SU-DHL-6 (cell line): ENCODE measurements around the gene PARVA.

ENCODE experiments used
- H2AFZ ChIP-seq: fragments of 200-600 bp; sonication (generic); 2 replicates; pipeline ENCODE4 v1.6.1; 2014; ENCODE audit warnings: low read depth, mild to moderate bottlenecking, moderate library complexity, mixed read lengths, antibody characterized with exemption, low read length; ENCODE audit not compliant: severe bottlenecking
- H3F3A ChIP-seq: fragments of 200-600 bp; shearing (Covaris generic); 2 replicates; pipeline ENCODE4 v1.6.0; 2016; ENCODE audit warnings: antibody characterized with exemption, mild to moderate bottlenecking; ENCODE audit not compliant: insufficient read depth
- H3K27ac ChIP-seq: fragments of 200-600 bp; sonication (generic); 2 replicates; pipeline ENCODE4 v1.5.1; 2016; ENCODE audit warnings: low read depth, mild to moderate bottlenecking, low read length, moderate library complexity, mixed read lengths
- H3K27me3 ChIP-seq: fragments of 200-600 bp; sonication (generic), shearing (Covaris generic); 2 replicates; pipeline ENCODE4 v1.6.0; 2014; ENCODE audit warnings: mild to moderate bottlenecking, low read length
- H3K36me3 ChIP-seq: fragments of 200-600 bp; sonication (generic); 2 replicates; pipeline ENCODE4 v1.6.1; 2014; ENCODE audit warnings: mild to moderate bottlenecking, low read length, mixed read lengths
- H3K4me2 ChIP-seq: fragments of 300-600, 200-600 bp; shearing (Covaris generic), sonication (generic); 2 replicates; pipeline ENCODE4 v1.6.0; 2014; ENCODE audit warnings: low read length, low read depth, mild to moderate bottlenecking; ENCODE audit not compliant: poor library complexity, severe bottlenecking
- H3K4me3 ChIP-seq: fragments of 200-600 bp; sonication (generic); 2 replicates; pipeline ENCODE4 v1.5.1; 2014; ENCODE audit warnings: antibody characterized with exemption, low read length, mild to moderate bottlenecking, mixed read lengths; ENCODE audit not compliant: insufficient read depth, poor library complexity, severe bottlenecking
- H3K79me2 ChIP-seq: fragments of 200-600 bp; sonication (generic); 2 replicates; pipeline ENCODE4 v1.6.1; 2014; ENCODE audit warnings: mild to moderate bottlenecking, low read length, moderate library complexity; ENCODE audit not compliant: insufficient read depth
- H3K9ac ChIP-seq: fragments of 200-600 bp; sonication (generic); 2 replicates; pipeline ENCODE4 v1.7.0; 2014; ENCODE audit warnings: mild to moderate bottlenecking, low read length
- H3K9me2 ChIP-seq: fragments of 200-600 bp; sonication (generic); replicated peaks from 2 replicates; pipeline ENCODE4 v1.6.1; 2014; ENCODE audit warnings: low read length; ENCODE audit not compliant: insufficient read depth
- H3K9me3 ChIP-seq: fragments of 200-600 bp; sonication (generic); 2 replicates; pipeline ENCODE4 v1.6.1; 2014; ENCODE audit warnings: low read length, mixed read lengths; ENCODE audit not compliant: insufficient read depth
- H4K20me1 ChIP-seq: fragments of 200-600 bp; sonication (generic); 2 replicates; pipeline ENCODE4 v1.6.1; 2014; ENCODE audit warnings: low read depth, mild to moderate bottlenecking, antibody characterized with exemption, low read length, moderate library complexity, mixed read lengths
- CTCF ChIP-seq: fragments of 200-600 bp; sonication (generic); IDR thresholded peaks from one replicate; pipeline ENCODE4 v1.5.1; 2017; ENCODE audit warnings: antibody characterized with exemption, mild to moderate bottlenecking, low read length, moderate library complexity; ENCODE audit not compliant: insufficient read depth, poor library complexity, severe bottlenecking
- EZH2phosphoT487 ChIP-seq: fragments of 200-600 bp; sonication (generic), shearing (Covaris generic); conservative IDR thresholded peaks from 2 replicates; pipeline ENCODE4 v1.6.1; 2018; ENCODE audit warnings: mild to moderate bottlenecking, antibody characterized with exemption, low read length, moderate library complexity, mixed read lengths

Gene PARVA

GRCh38 chr11:12556155-12556554, 178.8 kb downstream of the PARVA start:
- no peak overlapping the region for H2AFZ ChIP-seq
- H3K4me3 ChIP-seq: no peak overlapping the region
- no peaks in the 10 kb centered on the region for H4K20me1 ChIP-seq
- H3K27me3 ChIP-seq: no peaks in the 10 kb centered on the region
- no peaks in the 10 kb centered on the region for H3F3A ChIP-seq
- no peak overlapping the region for H3K27ac ChIP-seq
- H3K9me3 ChIP-seq: no peaks in the 10 kb centered on the region
- no peaks in the 10 kb centered on the region for H3K36me3 ChIP-seq
- TF ChIP-seq CTCF (no peak), EZH2phosphoT487 (no peak)
- H3K4me2 ChIP-seq: no peak overlapping the region
- no peaks in the 10 kb centered on the region for H3K9me2 ChIP-seq
- no peak overlapping the region for H3K9ac ChIP-seq
- no peaks in the 10 kb centered on the region for H3K79me2 ChIP-seq

GRCh38 chr11:12556788-12557384, 179.5 kb downstream of the PARVA start:
- Histone ChIP-seq H3F3A (no peaks in the 10 kb centered on the region), H3K9me3 (no peaks in the 10 kb centered on the region), H3K4me2 (no peak overlapping the region), H3K4me3 (no peak overlapping the region), H3K36me3 (no peaks in the 10 kb centered on the region), H3K9me2 (no peaks in the 10 kb centered on the region), H3K79me2 (no peaks in the 10 kb centered on the region), H2AFZ (no peak overlapping the region), H4K20me1 (no peaks in the 10 kb centered on the region), H3K27ac (no peak overlapping the region), H3K27me3 (no peaks in the 10 kb centered on the region), H3K9ac (no peak overlapping the region)
- no peak for TF ChIP-seq CTCF
- no peak for TF ChIP-seq EZH2phosphoT487

- TF ChIP-seq EZH2phosphoT487: no peak
- H3K9me2 ChIP-seq: no peaks in the 10 kb centered on the region
- H3F3A ChIP-seq: no peaks in the 10 kb centered on the region
- no peaks in the 10 kb centered on the region for H3K27me3 ChIP-seq
- no peaks in the 10 kb centered on the region for H3K36me3 ChIP-seq
- H4K20me1 ChIP-seq: no peaks in the 10 kb centered on the region
- no peak overlapping the region for H3K4me2 ChIP-seq
- no peak overlapping the region for H3K4me3 ChIP-seq
- no peaks in the 10 kb centered on the region for H3K9me3 ChIP-seq
- H3K9ac ChIP-seq: no peak overlapping the region
- H3K79me2 ChIP-seq: no peaks in the 10 kb centered on the region
- no peak overlapping the region for H3K27ac ChIP-seq
- no peak overlapping the region for H2AFZ ChIP-seq
Measured at GRCh38 chr11:12559011-12559410, 181.6 kb downstream of the PARVA start.

- no peak for TF ChIP-seq EZH2phosphoT487
- TF ChIP-seq CTCF: no peak
- H3K36me3 ChIP-seq: no peaks in the 10 kb centered on the region
- no peaks in the 10 kb centered on the region for H3K9me2 ChIP-seq
- no peaks in the 10 kb centered on the region for H3K79me2 ChIP-seq
- H3K27me3 ChIP-seq: no peaks in the 10 kb centered on the region
- H2AFZ ChIP-seq: no peak overlapping the region
- H3K9me3 ChIP-seq: no peaks in the 10 kb centered on the region
- no peaks in the 10 kb centered on the region for H3F3A ChIP-seq
- H3K4me3 ChIP-seq: no peak overlapping the region
- H4K20me1 ChIP-seq: no peaks in the 10 kb centered on the region
- H3K27ac ChIP-seq: no peak overlapping the region
- H3K4me2 ChIP-seq: no peak overlapping the region
- H3K9ac ChIP-seq: no peak overlapping the region
Measured at GRCh38 chr11:12560362-12560761, 183.0 kb downstream of the PARVA start.
